PC-3 (cell line): ENCODE results near the gene CHRNB4. TPM values are rescaled to one million over a fixed set of nuclear protein-coding genes. Genes with fewer than 3 reads are reported as not detected.

Source experiments
- ATAC-seq: fragments of 200-7000 bp; cut with Tn5 transposase; 2 replicates; pipeline ENCODE4 v1.9.1; 2020; ENCODE audit warnings: mild to moderate bottlenecking, moderate library complexity
- BruUV-seq: library from RNA; stranded (reverse); fragments of 400-500 nt; replicated peaks from 2 replicates; lab custom pipeline; 2021; lab: Mats Ljungman, UMichigan
- CTCF ChIA-PET: fragments of 300-600 bp; sonication (Branson Sonifier 250); formaldehyde crosslinking; loops from one replicate; lab custom pipeline; 2022; ENCODE audit warnings: antibody characterized with exemption; lab: Charles Lee
- POLR2A ChIA-PET: fragments of 300-600 bp; sonication (Branson Sonifier 250); formaldehyde crosslinking; loops from one replicate; lab custom pipeline; 2022; ENCODE audit warnings: antibody characterized with exemption; ENCODE audit not compliant: unreplicated experiment; lab: Charles Lee
- DNase-seq: peaks from one replicate; pipeline ENCODE4 v3.0.0-alpha.2; 2015
- H2AFZ ChIP-seq: fragments of 300-600 bp; sonication (generic); 2 replicates; pipeline ENCODE4 v1.6.0; 2016; ENCODE audit warnings: antibody characterized with exemption, low read length
- H3F3A ChIP-seq: fragments of 300-600 bp; sonication (generic); one replicate; pipeline ENCODE4 v1.6.0; 2017; ENCODE audit warnings: antibody characterized with exemption, low read length, control low read depth, mild to moderate bottlenecking; ENCODE audit not compliant: unreplicated experiment
- H3K27ac ChIP-seq: fragments of 300-600 bp; sonication (generic); 2 replicates; pipeline ENCODE4 v1.5.1; 2016; ENCODE audit warnings: mild to moderate bottlenecking, low read length
- H3K27me3 ChIP-seq: fragments of 300-600 bp; sonication (generic); 2 replicates; pipeline ENCODE4 v1.6.1; 2016; ENCODE audit warnings: low read length, mixed read lengths
- H3K36me3 ChIP-seq: fragments of 300-600 bp; sonication (generic); 2 replicates; pipeline ENCODE4 v1.6.1; 2016; ENCODE audit warnings: low read depth, mixed run types, low read length, mixed read lengths
- H3K4me1 ChIP-seq: fragments of 300-600 bp; sonication (generic); 2 replicates; pipeline ENCODE4 v1.5.1; 2016; ENCODE audit warnings: low read length; ENCODE audit not compliant: insufficient read depth
- H3K4me2 ChIP-seq: fragments of 300-600 bp; sonication (generic); 2 replicates; pipeline ENCODE4 v1.6.0; 2016; ENCODE audit warnings: low read length
- H3K4me3 ChIP-seq: fragments of 300-600 bp; sonication (generic); 2 replicates; pipeline ENCODE4 v1.5.1; 2016; ENCODE audit warnings: mild to moderate bottlenecking, low read length, mixed read lengths
- H3K79me2 ChIP-seq: fragments of 300-600 bp; sonication (generic); 2 replicates; pipeline ENCODE4 v1.6.1; 2017; ENCODE audit warnings: low read length, mixed read lengths
- H3K9ac ChIP-seq: fragments of 300-600 bp; sonication (generic); 2 replicates; pipeline ENCODE4 v1.6.0; 2016; ENCODE audit warnings: mild to moderate bottlenecking, low read length
- H3K9me2 ChIP-seq: fragments of 300-600 bp; sonication (generic); replicated peaks from 2 replicates; pipeline ENCODE4 v1.6.1; 2016; ENCODE audit warnings: mixed run types, low read length, mixed read lengths
- H3K9me3 ChIP-seq: fragments of 300-600 bp; sonication (generic); 2 replicates; pipeline ENCODE4 v1.6.1; 2016; ENCODE audit warnings: low read length, mixed read lengths
- H4K20me1 ChIP-seq: fragments of 300-600 bp; sonication (generic); 2 replicates; pipeline ENCODE4 v1.6.1; 2016; ENCODE audit warnings: low read length, mixed read lengths
- CTCF ChIP-seq: fragments of 300-600 bp; sonication (generic); conservative IDR thresholded peaks from 2 replicates; pipeline ENCODE4 v1.5.1; 2017; ENCODE audit warnings: antibody characterized with exemption, low read depth, mild to moderate bottlenecking, low read length
- EZH2 ChIP-seq: fragments of 300-600 bp; sonication (generic); IDR thresholded peaks from one replicate; pipeline ENCODE4 v1.6.1; 2017; ENCODE audit warnings: antibody characterized with exemption, mild to moderate bottlenecking, low read length; ENCODE audit not compliant: unreplicated experiment
- EZH2phosphoT487 ChIP-seq: fragments of 300-600 bp; sonication (generic); IDR thresholded peaks from 2 replicates; pipeline ENCODE4 v1.6.1; 2018; ENCODE audit warnings: mild to moderate bottlenecking, antibody characterized with exemption, low read length, borderline replicate concordance
- intact Hi-C: fragments of 100-400 bp; cut with micrococcal nuclease; formaldehyde crosslinking; loops from 2 replicates; pipeline ENCODE4 v1.9.0; 2023
- total RNA-seq: library from RNA; depleted of rRNA; stranded (reverse); fragments of >200 nt; gene quantifications from 2 replicates; pipeline ENCODE4 v1.2.3, GENCODE V29; 2014

CHRNB4 gene
- total RNA-seq, 1 experiment from 2014 or later: not detected

GRCh38 chr15:78640527-78641101, 396 bp downstream of the CHRNB4 start:
- BruUV-seq: no TSS peak
- H3K9me2 ChIP-seq: no peaks in the 10 kb centered on the region
- no peak for TF ChIP-seq EZH2
- no peak for TF ChIP-seq CTCF
- TF ChIP-seq EZH2phosphoT487: no peak
- POLR2A ChIA-PET: no interaction called here
- intact Hi-C loops: loop anchor here (5.0 kb wide), 1 partner anchor 67 kb away; no protein-coding TSS in a partner anchor
- peak; percentile 20; the same call in 1 of the 2 replicates for ATAC-seq
- no peaks in the 10 kb centered on the region for H3K79me2 ChIP-seq
- H3F3A ChIP-seq: no peaks in the 10 kb centered on the region
- peak overlapping the region; percentile 57 for H3K4me3 ChIP-seq
- H3K36me3 ChIP-seq: no peaks in the 10 kb centered on the region
- H3K4me2 ChIP-seq: peak overlapping the region; percentile 76
- H3K27ac ChIP-seq: no peak overlapping the region
- DNase-seq: no peak
- H2AFZ ChIP-seq: peak overlapping the region; percentile 75
- no peaks in the 10 kb centered on the region for H4K20me1 ChIP-seq
- H3K9ac ChIP-seq: no peak overlapping the region
- CTCF ChIA-PET: no interaction called here
- no peaks in the 10 kb centered on the region for H3K27me3 ChIP-seq
- H3K9me3 ChIP-seq: no peaks in the 10 kb centered on the region
- no peaks in the 10 kb centered on the region for H3K4me1 ChIP-seq

GRCh38 chr15:78638658-78639314, 2.2 kb downstream of the CHRNB4 start:
- no peaks in the 10 kb centered on the region for H3K9me3 ChIP-seq
- BruUV-seq: no TSS peak
- H3K9ac ChIP-seq: no peak overlapping the region
- H4K20me1 ChIP-seq: no peaks in the 10 kb centered on the region
- H3F3A ChIP-seq: no peaks in the 10 kb centered on the region
- TF ChIP-seq CTCF: peak; percentile 81
- TF ChIP-seq EZH2phosphoT487: no peak
- no peaks in the 10 kb centered on the region for H3K36me3 ChIP-seq
- no peak overlapping the region for H3K4me2 ChIP-seq
- H3K4me1 ChIP-seq: no peaks in the 10 kb centered on the region
- peak; percentile 74 for DNase-seq
- ATAC-seq: peak; percentile 75
- CTCF ChIA-PET: interaction anchor here (0.6 kb wide), 1 partner anchor 933 kb away, joined by 3 read pairs; no protein-coding TSS in a partner anchor
- H3K79me2 ChIP-seq: no peaks in the 10 kb centered on the region
- H3K4me3 ChIP-seq: no peak overlapping the region
- POLR2A ChIA-PET: no interaction called here
- no peaks in the 10 kb centered on the region for H3K9me2 ChIP-seq
- no peak overlapping the region for H3K27ac ChIP-seq
- intact Hi-C loops: no loop called here
- no peak overlapping the region for H2AFZ ChIP-seq
- no peaks in the 10 kb centered on the region for H3K27me3 ChIP-seq
